ENCODE results near the gene TM4SF20.

TM4SF20 gene

GRCh38 chr2:227317834-227318233 lies 61.3 kb downstream of the TM4SF20 start:
- DNase-seq: no peak

GRCh38 chr2:227313310-227313709 lies 65.8 kb downstream of the TM4SF20 start:
- DNase-seq: no peak

DNA sequence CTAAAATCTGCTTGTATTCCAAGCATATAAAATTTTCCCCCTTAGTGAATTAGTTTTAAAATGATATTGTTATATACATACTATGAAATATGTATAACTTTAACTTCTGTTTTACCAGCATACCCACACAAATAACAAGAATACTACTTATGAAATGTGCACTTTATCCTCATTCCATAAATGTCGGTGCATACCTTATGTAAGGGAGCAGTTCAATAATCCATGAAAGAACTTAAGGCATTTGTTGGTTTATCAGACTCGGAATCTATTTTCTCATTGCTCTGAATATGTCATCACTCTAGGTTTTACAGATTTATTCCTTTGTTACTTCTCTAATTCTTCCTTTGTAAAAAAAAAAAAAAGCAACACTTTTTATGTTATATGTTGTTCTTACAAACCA lies 66.5 kb downstream of the TM4SF20 start:
- no peak for DNase-seq

Measured in CD4-positive, alpha-beta T cell treated with Interleukin-12 subunit alpha and Interleukin-12 subunit beta, for 1 hour (primary cell).